Inflammatory macrophage (primary cell): ENCODE data around the gene LRRC34.

ENCODE experiments used
- DNase-seq, 2 donors: peaks; one replicate each; pipeline ENCODE4 v3.0.0-alpha.2; 2020 to 2022

The LRRC34 gene

DNA sequence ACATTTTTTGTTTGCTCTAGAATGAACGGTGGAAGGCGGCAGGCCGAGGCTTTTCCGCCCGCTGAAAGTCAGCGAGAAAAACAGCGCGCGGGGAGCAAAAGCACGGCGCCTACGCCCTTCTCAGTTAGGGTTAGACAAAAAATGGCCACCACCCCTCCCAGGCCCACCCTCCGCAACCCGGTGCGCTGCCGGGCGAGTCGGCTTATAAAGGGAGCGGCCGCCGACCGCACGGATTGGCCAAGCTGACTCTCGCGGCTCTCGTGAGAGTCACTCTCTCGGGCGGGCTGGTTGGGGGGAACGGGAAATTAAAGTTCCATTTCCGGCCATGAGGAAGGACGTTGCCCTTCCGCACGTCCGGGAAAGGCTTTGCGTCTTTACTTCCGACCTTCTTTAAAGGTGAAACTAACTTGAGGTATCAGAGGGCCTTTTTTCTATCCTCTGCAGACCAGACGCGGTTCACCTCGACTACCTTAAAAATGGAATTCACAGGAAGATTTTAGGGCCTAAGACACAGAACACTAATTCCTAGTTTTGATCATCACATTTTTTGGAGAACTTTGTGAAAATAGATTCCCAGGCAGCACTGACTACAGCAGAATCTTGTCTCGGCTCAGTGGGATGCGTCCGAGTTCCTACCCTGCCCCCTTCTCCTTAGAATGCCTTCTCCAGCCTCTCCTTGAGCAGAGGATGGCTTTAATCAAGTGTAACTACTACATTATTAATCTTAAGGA is 47.7 kb downstream of the LRRC34 start, which contains the start of gene TERC:
TSS of gene TERC (minus strand) at position 179 of the 731 bp plus-strand sequence.
- peak; percentile 84 to 91 for DNase-seq

DNA sequence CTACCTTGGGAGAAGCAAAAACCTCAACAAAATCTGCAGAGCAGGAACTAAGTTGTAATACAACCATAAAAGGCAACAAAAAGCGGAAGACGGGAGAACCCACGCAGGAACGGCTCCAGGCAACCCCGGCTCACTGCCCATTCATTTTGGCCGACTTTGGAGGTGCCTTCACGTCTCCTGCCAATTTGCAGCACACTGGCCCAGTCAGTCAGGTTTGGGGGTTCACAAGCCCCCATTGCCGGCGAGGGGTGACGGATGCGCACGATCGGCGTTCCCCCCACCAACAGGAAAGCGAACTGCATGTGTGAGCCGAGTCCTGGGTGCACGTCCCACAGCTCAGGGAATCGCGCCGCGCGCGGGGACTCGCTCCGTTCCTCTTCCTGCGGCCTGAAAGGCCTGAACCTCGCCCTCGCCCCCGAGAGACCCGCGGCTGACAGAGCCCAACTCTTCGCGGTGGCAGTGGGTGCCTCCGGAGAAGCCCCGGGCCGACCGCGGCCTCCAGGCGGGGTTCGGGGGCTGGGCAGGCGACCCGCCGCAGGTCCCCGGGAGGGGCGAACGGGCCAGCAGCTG is 48.3 kb downstream of the LRRC34 start:
- DNase-seq, result peak; percentile 84 to 88

DNA sequence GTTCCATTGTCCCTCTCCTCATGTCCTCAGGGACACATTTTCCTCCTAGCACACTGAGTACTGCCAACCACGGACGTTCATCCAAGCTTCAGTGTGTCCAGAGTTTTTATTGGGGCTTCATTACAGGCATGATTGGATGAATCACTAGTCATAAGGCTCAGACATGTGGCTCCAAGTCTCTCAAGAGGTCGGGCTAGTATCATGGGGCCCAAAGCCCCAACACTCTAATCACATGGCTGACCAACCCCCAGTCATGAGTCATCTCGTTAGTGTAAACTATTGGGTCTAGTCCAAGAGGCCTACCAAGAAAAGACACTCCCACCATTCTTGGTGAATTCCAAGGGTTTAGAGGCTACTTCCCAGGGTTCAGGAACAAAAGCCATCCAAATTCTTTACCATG is 52.2 kb downstream of the LRRC34 start:
- DNase-seq, result peak in 1 of 2 donors; percentile 9

DNA sequence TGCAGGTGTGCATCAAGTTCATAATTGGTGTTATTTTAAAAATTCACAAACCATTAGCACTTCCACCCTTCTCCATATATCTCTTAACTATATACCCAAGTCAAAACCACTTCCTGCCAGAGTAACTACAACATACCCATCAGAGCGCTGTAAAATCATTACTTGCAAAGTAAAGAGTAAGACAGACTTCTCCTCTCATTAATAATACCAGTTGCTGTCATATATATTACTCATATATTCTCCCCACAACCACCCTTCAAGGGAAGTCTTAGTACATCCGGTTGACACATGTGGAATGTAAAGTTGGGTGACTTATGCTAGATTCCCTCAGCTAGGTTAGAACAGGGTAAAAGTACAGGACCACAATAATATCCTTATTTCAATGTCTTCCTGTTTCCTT is 53.4 kb downstream of the LRRC34 start:
- peak in 1 of 2 donors; percentile 12 for DNase-seq

DNA sequence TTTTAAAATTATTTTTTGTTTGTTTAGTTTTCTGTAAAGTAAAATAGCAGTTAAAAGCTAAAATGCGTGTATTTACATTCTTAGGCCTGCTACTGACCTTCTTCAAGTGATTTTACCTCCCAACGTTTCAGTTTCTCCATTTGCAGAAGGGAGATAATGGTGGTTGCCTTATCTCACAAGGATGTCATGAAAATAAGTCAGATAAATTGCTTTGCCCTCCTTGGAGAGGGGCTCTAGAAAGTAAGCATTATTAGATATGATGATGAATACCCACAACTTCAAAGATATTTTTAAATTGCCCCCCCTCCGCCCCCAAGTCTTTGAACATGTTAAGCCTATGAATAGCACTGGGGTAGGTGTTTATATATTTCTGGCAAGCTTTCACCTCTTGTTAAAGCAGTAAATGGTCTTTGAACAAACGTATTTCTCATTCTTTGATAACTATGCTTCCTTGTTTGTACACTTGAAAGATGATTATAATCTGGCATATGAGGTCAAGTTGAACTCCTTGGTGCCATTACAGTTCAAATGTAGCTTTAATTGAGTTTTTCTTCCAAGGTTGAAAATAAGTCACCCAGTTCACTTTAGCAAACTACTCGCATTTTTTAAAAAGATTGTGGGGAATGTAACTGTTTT is 54.2 kb downstream of the LRRC34 start:
- no peak for DNase-seq

GRCh38 chr3:169755488-169755887 is 57.2 kb downstream of the LRRC34 start:
- DNase-seq, result no peak

GRCh38 chr3:169754711-169755110 is 58.0 kb downstream of the LRRC34 start:
- DNase-seq, result no peak

DNA sequence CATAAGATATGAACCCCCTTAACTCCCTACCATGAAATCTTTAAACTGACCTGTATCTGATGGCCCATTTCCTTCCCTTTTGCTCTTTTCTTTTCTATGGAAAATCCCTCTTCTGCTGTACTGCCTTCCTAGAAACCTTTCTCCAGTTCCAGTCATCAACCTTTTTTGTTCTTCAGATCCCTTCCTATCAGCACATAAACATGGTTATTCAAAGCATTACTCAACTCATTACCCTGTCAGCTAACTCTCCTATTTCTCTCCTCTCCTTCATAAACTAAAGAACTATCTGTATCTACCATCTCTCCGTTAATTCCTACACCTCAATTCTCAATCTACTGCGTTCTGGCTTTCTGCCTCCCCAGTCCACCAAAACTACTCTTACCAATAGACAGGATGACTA is 60.8 kb downstream of the LRRC34 start:
- no peak for DNase-seq

DNA sequence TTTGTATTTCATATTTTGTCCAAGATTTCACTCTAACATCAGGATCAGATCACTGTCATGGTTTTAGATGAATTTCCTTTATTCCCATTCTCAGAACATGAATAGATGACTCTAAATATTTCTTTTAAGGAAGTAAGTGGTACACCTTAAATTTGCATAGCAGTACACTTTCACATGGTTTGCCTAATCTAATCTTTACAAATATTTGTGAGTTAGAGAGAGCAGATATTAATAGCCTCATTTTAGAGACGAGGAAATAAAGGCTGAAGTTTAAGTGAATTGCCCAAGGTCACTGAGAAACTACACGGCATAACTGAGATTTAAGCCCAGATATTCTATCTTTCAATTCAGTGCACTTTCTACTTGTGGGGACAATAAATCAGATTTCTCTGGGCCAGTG is 62.0 kb downstream of the LRRC34 start:
- no peak for DNase-seq

- no peak for DNase-seq
Measured at GRCh38 chr3:169748670-169749069, 64.0 kb downstream of the LRRC34 start.

GRCh38 chr3:169746924-169747323 is 65.8 kb downstream of the LRRC34 start:
- DNase-seq, result peak in 1 of 2 donors; percentile 5

GRCh38 chr3:169744366-169745054 is 68.2 kb downstream of the LRRC34 start:
- DNase-seq, result no peak
